ENCODE results near the gene HIVEP3. TPM values are rescaled to one million over a fixed set of nuclear protein-coding genes. Genes with fewer than 3 reads are reported as not detected.
"Not testable (repeated sequence)": the region's sequence is repeated elsewhere in the genome, so short reads cannot be mapped to it uniquely, and the experiment has no call there.

Gene HIVEP3
- total RNA-seq, 1 donor from 2014 or later: 11.6 TPM

DNA sequence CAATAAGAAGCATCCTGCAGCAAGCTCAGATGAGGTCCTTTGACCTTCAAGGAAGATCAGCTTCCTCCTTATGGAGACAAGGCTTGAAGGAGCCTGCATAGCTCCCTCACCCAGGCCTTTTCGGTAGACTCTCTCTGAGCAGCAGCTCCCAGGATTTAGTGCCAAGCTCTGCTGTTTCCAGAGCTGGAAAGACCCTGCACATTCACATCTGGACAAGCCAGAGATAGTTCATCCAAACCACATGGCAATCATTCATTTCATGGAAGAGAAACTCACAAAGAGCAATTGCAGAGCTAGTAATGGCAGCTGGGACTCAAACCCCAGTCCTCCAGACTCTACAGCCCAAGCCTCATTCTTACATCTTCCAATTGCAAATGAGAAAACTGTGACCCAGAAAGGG lies 357.8 kb downstream of the HIVEP3 start:
- ATAC-seq: no peak
- TF ChIP-seq, protein P1, sequence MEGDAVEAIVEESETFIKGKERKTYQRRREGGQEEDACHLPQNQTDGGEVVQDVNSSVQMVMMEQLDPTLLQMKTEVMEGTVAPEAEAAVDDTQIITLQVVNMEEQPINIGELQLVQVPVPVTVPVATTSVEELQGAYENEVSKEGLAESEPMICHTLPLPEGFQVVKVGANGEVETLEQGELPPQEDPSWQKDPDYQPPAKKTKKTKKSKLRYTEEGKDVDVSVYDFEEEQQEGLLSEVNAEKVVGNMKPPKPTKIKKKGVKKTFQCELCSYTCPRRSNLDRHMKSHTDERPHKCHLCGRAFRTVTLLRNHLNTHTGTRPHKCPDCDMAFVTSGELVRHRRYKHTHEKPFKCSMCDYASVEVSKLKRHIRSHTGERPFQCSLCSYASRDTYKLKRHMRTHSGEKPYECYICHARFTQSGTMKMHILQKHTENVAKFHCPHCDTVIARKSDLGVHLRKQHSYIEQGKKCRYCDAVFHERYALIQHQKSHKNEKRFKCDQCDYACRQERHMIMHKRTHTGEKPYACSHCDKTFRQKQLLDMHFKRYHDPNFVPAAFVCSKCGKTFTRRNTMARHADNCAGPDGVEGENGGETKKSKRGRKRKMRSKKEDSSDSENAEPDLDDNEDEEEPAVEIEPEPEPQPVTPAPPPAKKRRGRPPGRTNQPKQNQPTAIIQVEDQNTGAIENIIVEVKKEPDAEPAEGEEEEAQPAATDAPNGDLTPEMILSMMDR (IDR thresholded peaks at IDR 0.05): no peak
- H3K4me1 ChIP-seq: no peaks in the 10 kb centered on the region
- H3K9me3 ChIP-seq: no peaks in the 10 kb centered on the region
- H3K4me3 ChIP-seq: no peak overlapping the region
- H3K27me3 ChIP-seq (ENCODE audit: low read depth): no peaks in the 10 kb centered on the region
- intact Hi-C loops (cut with DNase I): no loop called here
- H3K27ac ChIP-seq: no peak overlapping the region
- DNase-seq: no peak
- no peaks in the 10 kb centered on the region for H3K36me3 ChIP-seq

DNA sequence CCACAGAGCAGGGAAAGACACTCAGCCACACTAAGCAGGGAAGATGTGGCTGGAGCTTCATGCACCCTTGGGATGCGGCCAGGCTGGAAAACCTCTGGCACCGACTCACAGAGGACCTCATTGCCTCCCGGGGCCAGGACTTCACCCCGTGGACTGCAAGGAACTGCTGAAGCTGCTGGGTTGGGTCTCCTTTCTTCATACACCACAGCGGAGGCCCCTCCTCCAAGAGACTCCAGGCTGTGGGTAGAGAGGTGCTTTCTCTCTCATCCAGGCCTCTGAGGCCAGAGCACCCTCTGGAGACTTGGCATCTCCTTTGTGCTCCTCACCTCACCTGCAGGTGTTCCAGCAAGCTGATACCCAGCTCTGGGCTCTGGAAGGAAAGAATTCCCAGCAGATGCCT lies 358.2 kb downstream of the HIVEP3 start:
- Histone ChIP-seq H3K36me3 (no peaks in the 10 kb centered on the region), H3K27me3 (ENCODE audit: low read depth) (no peaks in the 10 kb centered on the region), H3K4me3 (no peak overlapping the region), H3K9me3 (no peaks in the 10 kb centered on the region), H3K4me1 (no peaks in the 10 kb centered on the region), H3K27ac (no peak overlapping the region)
- intact Hi-C loops (cut with DNase I): no loop called here
- DNase-seq (no peak), ATAC-seq (no peak)
- TF ChIP-seq, protein P1 (IDR thresholded peaks at IDR 0.05): no peak

DNA sequence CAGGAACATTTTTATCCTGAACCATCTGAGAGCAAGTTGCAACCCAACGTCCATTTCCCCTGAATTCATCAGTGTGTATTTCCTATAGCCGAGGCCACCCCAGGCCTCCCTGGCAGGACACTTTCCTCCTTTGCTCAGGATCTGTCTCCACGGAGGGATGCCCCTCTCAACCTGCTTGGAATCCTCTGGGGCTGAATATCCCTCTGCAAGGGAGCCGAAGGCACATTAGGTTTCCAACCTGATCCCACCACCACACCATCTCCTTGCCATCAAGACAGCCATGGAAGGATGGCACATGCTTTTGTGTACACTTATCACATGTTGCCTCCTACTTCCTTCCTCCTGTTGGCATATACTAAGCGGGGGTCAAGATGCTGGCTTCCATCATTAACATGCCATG lies 359.4 kb downstream of the HIVEP3 start:
- Histone ChIP-seq H3K4me1 (no peaks in the 10 kb centered on the region), H3K27ac (no peak overlapping the region), H3K36me3 (no peaks in the 10 kb centered on the region), H3K27me3 (ENCODE audit: low read depth) (no peaks in the 10 kb centered on the region), H3K4me3 (no peak overlapping the region), H3K9me3 (no peaks in the 10 kb centered on the region)
- no peak for ATAC-seq
- intact Hi-C loops (cut with DNase I): no loop called here
- TF ChIP-seq, protein P1 (IDR thresholded peaks at IDR 0.05): no peak
- no peak for DNase-seq

DNA sequence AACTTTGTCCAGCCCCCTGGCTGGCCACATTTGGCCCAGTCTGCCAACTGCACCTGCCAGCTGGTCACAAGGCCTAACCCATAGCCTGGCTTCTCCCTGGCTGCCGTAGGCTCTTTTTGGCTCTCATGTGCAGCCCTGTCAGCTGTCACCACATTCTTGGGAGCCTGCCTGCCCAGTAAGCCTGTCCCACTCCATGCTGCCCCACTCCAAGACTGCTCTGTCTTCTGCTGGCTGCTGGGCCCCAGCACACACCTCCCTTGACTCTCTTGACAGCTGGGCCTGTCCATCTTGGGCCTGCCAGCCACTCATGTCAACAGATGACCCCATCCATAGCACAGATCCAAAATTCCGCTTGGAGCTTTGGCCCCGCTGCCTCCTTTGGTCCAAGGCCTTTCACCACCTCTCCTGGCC lies 360.0 kb downstream of the HIVEP3 start:
- H3K27me3 ChIP-seq (ENCODE audit: low read depth): no peaks in the 10 kb centered on the region
- peak; percentile 23 to 44 for ATAC-seq
- no peaks in the 10 kb centered on the region for H3K4me1 ChIP-seq
- H3K36me3 ChIP-seq: no peaks in the 10 kb centered on the region
- TF ChIP-seq, protein P1 (IDR thresholded peaks at IDR 0.05): no peak
- H3K4me3 ChIP-seq: no peak overlapping the region
- DNase-seq: no peak
- intact Hi-C loops (cut with DNase I): no loop called here
- H3K9me3 ChIP-seq: no peaks in the 10 kb centered on the region
- H3K27ac ChIP-seq: no peak overlapping the region

DNA sequence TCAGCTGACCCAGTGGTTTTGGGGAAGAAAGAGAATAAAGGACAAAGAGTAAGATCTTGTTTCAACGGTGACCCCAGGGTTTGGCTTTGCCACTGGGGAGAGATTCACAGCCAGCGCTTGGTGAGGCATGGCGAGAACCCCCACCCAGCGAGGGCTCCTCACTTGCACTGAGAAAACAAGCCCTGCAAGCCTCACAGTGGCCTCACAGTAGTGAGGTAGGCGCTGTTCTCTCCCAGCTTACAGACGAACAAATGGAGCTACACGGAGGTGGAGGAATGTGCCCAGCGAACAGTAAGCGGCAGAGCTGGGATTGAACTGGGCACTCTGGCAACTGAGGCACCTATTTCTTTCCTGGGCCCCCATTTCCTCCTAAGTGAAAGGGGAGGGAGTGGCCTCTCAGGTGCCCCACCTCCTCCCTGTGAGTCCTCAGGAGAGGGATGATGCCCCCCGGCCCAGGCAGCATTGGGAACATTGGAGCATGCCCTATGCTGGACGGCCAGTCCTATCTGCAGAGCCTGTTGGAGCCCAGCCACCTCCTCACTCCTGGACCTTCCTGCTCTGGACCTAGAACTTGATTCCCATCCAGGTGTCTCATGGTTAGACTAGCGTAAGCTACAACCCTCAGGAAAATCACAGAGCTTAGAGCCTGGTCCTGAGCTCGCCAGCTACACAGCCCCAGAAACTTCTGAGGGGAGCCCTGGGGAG lies 360.8 kb downstream of the HIVEP3 start:
- ATAC-seq: peak in 1 of 2 donors; percentile 21
- no peaks in the 10 kb centered on the region for H3K9me3 ChIP-seq
- TF ChIP-seq, protein P1 (IDR thresholded peaks at IDR 0.05): no peak
- no peak overlapping the region for H3K27ac ChIP-seq
- no peaks in the 10 kb centered on the region for H3K36me3 ChIP-seq
- no peak for DNase-seq
- no peaks in the 10 kb centered on the region for H3K27me3 ChIP-seq (ENCODE audit: low read depth)
- no peaks in the 10 kb centered on the region for H3K4me1 ChIP-seq
- no peak overlapping the region for H3K4me3 ChIP-seq
- intact Hi-C loops (cut with DNase I): no loop called here

DNA sequence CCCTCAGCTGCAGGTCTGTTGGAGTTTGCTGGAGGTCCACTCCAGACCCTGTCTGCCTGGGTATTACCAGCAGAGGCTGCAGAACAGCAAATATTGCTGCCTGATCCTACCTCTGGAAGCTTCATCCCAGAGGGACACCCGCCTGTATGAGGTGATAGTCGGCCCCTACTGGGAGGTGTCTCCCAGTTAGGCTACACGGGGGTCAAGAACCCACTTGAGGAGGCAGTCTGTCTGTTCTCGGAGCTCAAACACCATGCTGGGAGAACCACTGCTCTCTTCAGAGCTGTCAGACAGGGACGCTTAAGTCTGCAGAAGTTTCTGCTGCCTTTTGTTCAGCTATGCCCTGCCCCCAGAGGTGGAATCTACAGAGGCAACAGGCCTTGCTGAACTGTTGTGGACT lies 364.0 kb downstream of the HIVEP3 start:
- not testable (repeated sequence) for H3K4me3 ChIP-seq

More for the DNA sequence above, 364.0 kb downstream of the HIVEP3 start:
- ATAC-seq; H3K4me1 ChIP-seq; DNase-seq; H3K36me3 ChIP-seq; H3K27ac ChIP-seq; H3K9me3 ChIP-seq; intact Hi-C loops (cut with DNase I); H3K27me3 ChIP-seq (ENCODE audit: low read depth): not testable (repeated sequence)
